Activated T-helper 1 cell treated with anti-CD3 and anti-CD28 coated beads, Interleukin-12 subunit alpha, Interleukin-12 subunit beta, Interleukin-2, Interleukin-4 antibody, amounts not matched to agents 30 ng/mL and 10 ng/mL and 1 ng/mL, durations not matched to agents 14 hours and 24 hours and 36 hours (primary cell): ENCODE data around the gene OR8H2. TPM values are rescaled to one million over a fixed set of nuclear protein-coding genes. Genes with fewer than 3 reads are reported as not detected.
"Not testable (repeated sequence)": the region's sequence is repeated elsewhere in the genome, so short reads cannot be mapped to it uniquely, and the experiment has no call there.

ENCODE experiments used
- DNase-seq: peaks from one replicate; pipeline ENCODE4 v3.0.0; 2021; ENCODE audit warnings: low spot score
- H3K27ac Mint-ChIP-seq: one replicate; pipeline ENCODE4 v1.8.0; 2021; ENCODE audit warnings: mild to moderate bottlenecking, mixed read lengths
- H3K27me3 Mint-ChIP-seq: one replicate; pipeline ENCODE4 v1.8.0; 2022; ENCODE audit warnings: mild to moderate bottlenecking, moderate library complexity, mixed read lengths; ENCODE audit not compliant: insufficient read depth
- H3K36me3 Mint-ChIP-seq: one replicate; pipeline ENCODE4 v1.8.0; 2021; ENCODE audit warnings: low read depth, mixed read lengths
- H3K4me1 Mint-ChIP-seq: one replicate; pipeline ENCODE4 v1.8.0; 2021; ENCODE audit warnings: low read depth, mixed read lengths
- H3K4me3 Mint-ChIP-seq: one replicate; pipeline ENCODE4 v1.8.0; 2021; ENCODE audit warnings: mild to moderate bottlenecking, moderate library complexity, mixed read lengths
- H3K9me3 Mint-ChIP-seq: one replicate; pipeline ENCODE4 v1.8.0; 2021; ENCODE audit warnings: mixed read lengths
- intact Hi-C: fragments of 100-400 bp; cut with micrococcal nuclease; formaldehyde crosslinking; loops from one replicate; pipeline ENCODE4 v1.15.1; 2024
- total RNA-seq: library from RNA; stranded (reverse); gene quantifications from 2 replicates; pipeline ENCODE4 v1.2.3, GENCODE V29; 2022

The OR8H2 gene
- not detected in 2 replicates for total RNA-seq

GRCh38 chr11:56103210-56103737 is at the start of gene OR8H2:
OR8H2 (plus strand) TSS chr11:56103687; CDS start chr11:56105043, 1,356 bp downstream.
- no peak within 1 kb of the TSS for H3K4me3 Mint-ChIP-seq
- no peaks in the 10 kb centered on the region for H3K4me1 Mint-ChIP-seq
- intact Hi-C loops = no loop called here

GRCh38 chr11:56056366-56056765 is 47.1 kb upstream of the OR8H2 start:
- H3K27me3 Mint-ChIP-seq, H3K4me1 Mint-ChIP-seq, H3K36me3 Mint-ChIP-seq, intact Hi-C loops, DNase-seq, H3K4me3 Mint-ChIP-seq, H3K27ac Mint-ChIP-seq: not testable (repeated sequence)
- H3K9me3 Mint-ChIP-seq = peaks cover 27% of the 10 kb centered on the region

More at GRCh38 chr11:56103210-56103737, at the start of gene OR8H2:
- no peaks in the 10 kb centered on the region for H3K36me3 Mint-ChIP-seq
- no peak for DNase-seq
- H3K27ac Mint-ChIP-seq = no peak within 1 kb of the TSS
- H3K27me3 Mint-ChIP-seq = no peaks in the 10 kb centered on the region
- peaks cover 26% of the 10 kb centered on the region for H3K9me3 Mint-ChIP-seq

GRCh38 chr11:56057661-56058237 is 45.7 kb upstream of the OR8H2 start:
- intact Hi-C loops, H3K27ac Mint-ChIP-seq, H3K36me3 Mint-ChIP-seq, H3K4me3 Mint-ChIP-seq, DNase-seq, H3K4me1 Mint-ChIP-seq, H3K27me3 Mint-ChIP-seq: not testable (repeated sequence)
- peaks cover 22% of the 10 kb centered on the region for H3K9me3 Mint-ChIP-seq

GRCh38 chr11:56058260-56058780 is 45.2 kb upstream of the OR8H2 start:
- H3K4me1 Mint-ChIP-seq, H3K27ac Mint-ChIP-seq, H3K27me3 Mint-ChIP-seq, DNase-seq, H3K4me3 Mint-ChIP-seq, intact Hi-C loops, H3K36me3 Mint-ChIP-seq: not testable (repeated sequence)
- H3K9me3 Mint-ChIP-seq = peaks cover 22% of the 10 kb centered on the region

GRCh38 chr11:56066980-56067379 is 36.5 kb upstream of the OR8H2 start:
- no peaks in the 10 kb centered on the region for H3K36me3 Mint-ChIP-seq
- no peak overlapping the region for H3K27ac Mint-ChIP-seq
- no peak for DNase-seq
- H3K27me3 Mint-ChIP-seq = no peaks in the 10 kb centered on the region
- intact Hi-C loops = no loop called here
- H3K4me3 Mint-ChIP-seq = no peak overlapping the region
- H3K9me3 Mint-ChIP-seq = peaks cover 12% of the 10 kb centered on the region
- H3K4me1 Mint-ChIP-seq = no peaks in the 10 kb centered on the region

GRCh38 chr11:56089697-56090096 is 13.8 kb upstream of the OR8H2 start:
- H3K4me3 Mint-ChIP-seq = no peak overlapping the region
- peaks cover 17% of the 10 kb centered on the region for H3K9me3 Mint-ChIP-seq
- intact Hi-C loops = no loop called here
- no peaks in the 10 kb centered on the region for H3K36me3 Mint-ChIP-seq
- H3K27ac Mint-ChIP-seq = no peak overlapping the region
- no peaks in the 10 kb centered on the region for H3K27me3 Mint-ChIP-seq
- no peaks in the 10 kb centered on the region for H3K4me1 Mint-ChIP-seq
- no peak for DNase-seq

- no peak for DNase-seq
- no peak within 1 kb of the TSS for H3K4me3 Mint-ChIP-seq
- H3K9me3 Mint-ChIP-seq = peaks cover 21% of the 10 kb centered on the region
- intact Hi-C loops = no loop called here
- no peak within 1 kb of the TSS for H3K27ac Mint-ChIP-seq
- H3K27me3 Mint-ChIP-seq = no peaks in the 10 kb centered on the region
- H3K4me1 Mint-ChIP-seq = no peaks in the 10 kb centered on the region
- no peaks in the 10 kb centered on the region for H3K36me3 Mint-ChIP-seq
Observed at GRCh38 chr11:56093008-56093407, 10.5 kb upstream of the OR8H2 start, which contains the start of gene OR8I2. OR8I2 (plus strand) TSS chr11:56093308; CDS start chr11:56093308, 0 bp downstream.

GRCh38 chr11:56122073-56122472 is 18.6 kb downstream of the OR8H2 start, which contains the start of gene OR8H3:
OR8H3 (plus strand) TSS chr11:56122373; CDS start chr11:56122373, 0 bp downstream.
- H3K36me3 Mint-ChIP-seq = no peaks in the 10 kb centered on the region
- no peak within 1 kb of the TSS for H3K27ac Mint-ChIP-seq
- H3K27me3 Mint-ChIP-seq = no peaks in the 10 kb centered on the region
- no peak for DNase-seq
- H3K4me3 Mint-ChIP-seq = no peak within 1 kb of the TSS
- peaks cover 13% of the 10 kb centered on the region for H3K9me3 Mint-ChIP-seq
- intact Hi-C loops = no loop called here
- H3K4me1 Mint-ChIP-seq = no peaks in the 10 kb centered on the region

- no peaks in the 10 kb centered on the region for H3K36me3 Mint-ChIP-seq
- no peak within 1 kb of the TSS for H3K4me3 Mint-ChIP-seq
- no peaks in the 10 kb centered on the region for H3K4me1 Mint-ChIP-seq
- H3K27ac Mint-ChIP-seq = no peak within 1 kb of the TSS
- no peak for DNase-seq
- H3K27me3 Mint-ChIP-seq = no peaks in the 10 kb centered on the region
- H3K9me3 Mint-ChIP-seq = peaks cover 19% of the 10 kb centered on the region
- intact Hi-C loops = no loop called here
Observed at GRCh38 chr11:56140151-56140661, 36.7 kb downstream of the OR8H2 start, which contains the start of gene OR8J3. OR8J3 (minus strand) TSS chr11:56140201; CDS start chr11:56137718, 2,483 bp downstream.

- H3K4me3 Mint-ChIP-seq, intact Hi-C loops, H3K27ac Mint-ChIP-seq, DNase-seq, H3K27me3 Mint-ChIP-seq, H3K36me3 Mint-ChIP-seq, H3K4me1 Mint-ChIP-seq: not testable (repeated sequence)
- H3K9me3 Mint-ChIP-seq = peaks cover 20% of the 10 kb centered on the region
Observed at GRCh38 chr11:56143681-56144080, 40.2 kb downstream of the OR8H2 start.

GRCh38 chr11:56151376-56151775 is 47.9 kb downstream of the OR8H2 start:
- Mint-ChIP-seq H3K36me3 (no peaks in the 10 kb centered on the region), H3K27me3 (no peaks in the 10 kb centered on the region), H3K4me3 (no peak overlapping the region), H3K9me3 (peaks cover 46% of the 10 kb centered on the region), H3K4me1 (no peaks in the 10 kb centered on the region), H3K27ac (no peak overlapping the region)
- no peak for DNase-seq
- intact Hi-C loops = no loop called here

GRCh38 chr11:56152333-56152732 is 48.8 kb downstream of the OR8H2 start:
- H3K4me3 Mint-ChIP-seq = no peak overlapping the region
- no peaks in the 10 kb centered on the region for H3K27me3 Mint-ChIP-seq
- no peaks in the 10 kb centered on the region for H3K36me3 Mint-ChIP-seq
- H3K4me1 Mint-ChIP-seq = no peaks in the 10 kb centered on the region
- peaks cover 55% of the 10 kb centered on the region for H3K9me3 Mint-ChIP-seq
- intact Hi-C loops = no loop called here
- no peak overlapping the region for H3K27ac Mint-ChIP-seq
- no peak for DNase-seq
